Measurements from ENCODE around the gene ACSF3. TPM values are rescaled to one million over a fixed set of nuclear protein-coding genes. Genes with fewer than 3 reads are reported as not detected.

Gene ACSF3
- total and polyA plus RNA-seq, 2 donors (not counting 1 experiment from before 2014, with no cell fraction given) = 9.2 to 23.1 TPM

- Histone ChIP-seq H3K36me3 (ENCODE audit: control insufficient read depth, insufficient read depth, low read length) (peaks cover 26% of the 10 kb centered on the region), H3K4me1 (ENCODE audit: control insufficient read depth, extremely low read depth, insufficient read depth, low read length) (no peaks in the 10 kb centered on the region), H2AFZ (ENCODE audit: low read length) (no peak overlapping the region), H4K20me1 (ENCODE audit: control insufficient read depth, extremely low read depth, insufficient read depth, low read length) (no peaks in the 10 kb centered on the region), H3K27me3 (ENCODE audit: control insufficient read depth, insufficient read depth, low read length) (no peaks in the 10 kb centered on the region), H3K27ac (ENCODE audit: insufficient read depth, low read length) (no peak overlapping the region), H3K4me2 (ENCODE audit: extremely low read depth, insufficient read depth, low read length) (no peak overlapping the region), H3K9me3 (ENCODE audit: control insufficient read depth, insufficient read depth, low read depth, low read length) (no peaks in the 10 kb centered on the region), H3K79me2 (ENCODE audit: control insufficient read depth, insufficient read depth, low read length) (no peaks in the 10 kb centered on the region), H3K9ac (ENCODE audit: insufficient read depth, low read length) (no peak overlapping the region), H3K4me3 (replicated peaks in 1 of 4; ENCODE audit: control extremely low read depth in 1 of 4, insufficient read depth in 1 of 4, low read depth in 3 of 4, low read length in 4 of 4) (no peak overlapping the region)
- TF ChIP-seq EZH2 (IDR thresholded peaks at IDR 0.05; ENCODE audit: low read length, missing control alignments) (no peak), CTCF (conservative IDR thresholded peaks at IDR 0.05 in 1 of 2, IDR thresholded peaks at IDR 0.05 in 1 of 2; ENCODE audit: low read depth in 1 of 2, low read length in 2 of 2) (no peak)
- no peak for DNase-seq (ENCODE audit: low read depth in 2 of 2)
These were observed 22.9 kb downstream of the ACSF3 start for GRCh38 chr16:89116341-89117226.

DNA sequence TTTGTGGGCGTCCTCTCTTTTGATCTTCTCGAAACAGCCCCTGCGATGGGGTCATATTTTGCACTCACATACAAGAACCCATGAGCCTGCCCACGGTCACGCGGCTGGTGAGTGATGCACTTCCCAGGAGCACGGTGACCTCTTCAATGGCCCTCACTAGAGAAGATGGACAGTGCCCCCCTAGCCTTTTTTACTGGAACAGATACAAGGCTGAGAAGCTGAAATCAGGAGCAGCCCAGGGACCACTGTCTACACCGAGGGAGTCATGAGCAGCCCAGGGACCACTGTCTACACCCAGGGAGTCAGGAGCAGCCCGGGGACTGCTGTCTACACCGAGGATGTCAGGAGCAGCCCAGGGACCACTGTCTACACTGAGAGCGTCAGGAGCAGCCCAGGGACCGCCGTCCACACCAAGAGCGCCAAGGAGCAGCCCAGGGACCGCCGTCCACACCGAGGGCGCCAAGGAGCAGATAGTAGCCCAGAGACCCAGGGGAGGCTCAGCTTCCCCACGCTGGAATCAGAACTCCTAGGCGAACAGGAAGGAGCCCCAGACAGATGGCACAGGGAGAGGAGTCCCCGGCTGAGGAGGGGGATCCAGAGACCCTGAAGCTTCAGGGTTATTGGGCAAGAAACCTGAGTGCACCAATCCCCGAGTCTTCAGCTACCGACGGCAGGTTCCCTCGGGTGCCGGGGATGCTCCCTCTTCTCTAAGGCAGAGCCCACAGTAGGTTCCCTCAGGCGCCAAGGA is 23.7 kb downstream of the ACSF3 start:
- H3K9me3 ChIP-seq (ENCODE audit: control insufficient read depth, insufficient read depth, low read depth, low read length) = no peaks in the 10 kb centered on the region
- H3K9ac ChIP-seq (ENCODE audit: insufficient read depth, low read length) = no peak overlapping the region
- H3K36me3 ChIP-seq (ENCODE audit: control insufficient read depth, insufficient read depth, low read length) = peaks cover 26% of the 10 kb centered on the region
- H3K4me3 ChIP-seq (replicated peaks in 1 of 4; ENCODE audit: control extremely low read depth in 1 of 4, insufficient read depth in 1 of 4, low read depth in 3 of 4, low read length in 4 of 4) = no peak overlapping the region
- H3K79me2 ChIP-seq (ENCODE audit: control insufficient read depth, insufficient read depth, low read length) = no peaks in the 10 kb centered on the region
- H2AFZ ChIP-seq (ENCODE audit: low read length) = no peak overlapping the region
- H3K27ac ChIP-seq (ENCODE audit: insufficient read depth, low read length) = no peak overlapping the region
- no peaks in the 10 kb centered on the region for H3K4me1 ChIP-seq (ENCODE audit: control insufficient read depth, extremely low read depth, insufficient read depth, low read length)
- no peaks in the 10 kb centered on the region for H4K20me1 ChIP-seq (ENCODE audit: control insufficient read depth, extremely low read depth, insufficient read depth, low read length)
- TF ChIP-seq EZH2 (IDR thresholded peaks at IDR 0.05; ENCODE audit: low read length, missing control alignments) (no peak), CTCF (conservative IDR thresholded peaks at IDR 0.05 in 1 of 2, IDR thresholded peaks at IDR 0.05 in 1 of 2; ENCODE audit: low read depth in 1 of 2, low read length in 2 of 2) (no peak)
- DNase-seq (ENCODE audit: low read depth in 2 of 2) = no peak
- no peaks in the 10 kb centered on the region for H3K27me3 ChIP-seq (ENCODE audit: control insufficient read depth, insufficient read depth, low read length)
- no peak overlapping the region for H3K4me2 ChIP-seq (ENCODE audit: extremely low read depth, insufficient read depth, low read length)

GRCh38 chr16:89117975-89118289 is 24.3 kb downstream of the ACSF3 start:
- Histone ChIP-seq H3K4me1 (ENCODE audit: control insufficient read depth, extremely low read depth, insufficient read depth, low read length) (no peaks in the 10 kb centered on the region), H3K4me3 (replicated peaks in 1 of 4; ENCODE audit: control extremely low read depth in 1 of 4, insufficient read depth in 1 of 4, low read depth in 3 of 4, low read length in 4 of 4) (no peak overlapping the region), H3K27ac (ENCODE audit: insufficient read depth, low read length) (no peak overlapping the region), H3K79me2 (ENCODE audit: control insufficient read depth, insufficient read depth, low read length) (no peaks in the 10 kb centered on the region), H3K4me2 (ENCODE audit: extremely low read depth, insufficient read depth, low read length) (no peak overlapping the region), H2AFZ (ENCODE audit: low read length) (no peak overlapping the region), H3K27me3 (ENCODE audit: control insufficient read depth, insufficient read depth, low read length) (no peaks in the 10 kb centered on the region), H3K9ac (ENCODE audit: insufficient read depth, low read length) (no peak overlapping the region), H3K36me3 (ENCODE audit: control insufficient read depth, insufficient read depth, low read length) (peaks cover 26% of the 10 kb centered on the region), H4K20me1 (ENCODE audit: control insufficient read depth, extremely low read depth, insufficient read depth, low read length) (no peaks in the 10 kb centered on the region), H3K9me3 (ENCODE audit: control insufficient read depth, insufficient read depth, low read depth, low read length) (no peaks in the 10 kb centered on the region)
- DNase-seq (ENCODE audit: low read depth in 2 of 2) = no peak
- TF ChIP-seq CTCF (conservative IDR thresholded peaks at IDR 0.05 in 1 of 2, IDR thresholded peaks at IDR 0.05 in 1 of 2; ENCODE audit: low read depth in 1 of 2, low read length in 2 of 2) (no peak), EZH2 (IDR thresholded peaks at IDR 0.05; ENCODE audit: low read length, missing control alignments) (no peak)

Data from fibroblast of lung (primary cell).